Subcutaneous adipose tissue (tissue), 4 donors: ENCODE data around the gene HSD17B12. TPM values are rescaled to one million over a fixed set of nuclear protein-coding genes. Genes with fewer than 3 reads are reported as not detected.

Experiments used
- CTCF ChIP-seq: fragments of 450-650 bp; IDR thresholded peaks from one replicate; pipeline ENCODE4 v1.5.1; 2016; ENCODE audit warnings: low read depth, mild to moderate bottlenecking, control low read depth, antibody characterized with exemption, moderate library complexity
- total RNA-seq, 4 donors: library from RNA; depleted of rRNA; stranded (reverse); fragments of >200 nt; gene quantifications; one replicate each; pipeline ENCODE4 v1.1.0, GENCODE V29; 2016

HSD17B12 gene
- total RNA-seq, 4 donors from 2014 or later, result 41.2 to 65.6 (median 57.6) TPM

- no peak for TF ChIP-seq CTCF
Observed at GRCh38 chr11:43787824-43788223, 107.3 kb downstream of the HSD17B12 start.

DNA sequence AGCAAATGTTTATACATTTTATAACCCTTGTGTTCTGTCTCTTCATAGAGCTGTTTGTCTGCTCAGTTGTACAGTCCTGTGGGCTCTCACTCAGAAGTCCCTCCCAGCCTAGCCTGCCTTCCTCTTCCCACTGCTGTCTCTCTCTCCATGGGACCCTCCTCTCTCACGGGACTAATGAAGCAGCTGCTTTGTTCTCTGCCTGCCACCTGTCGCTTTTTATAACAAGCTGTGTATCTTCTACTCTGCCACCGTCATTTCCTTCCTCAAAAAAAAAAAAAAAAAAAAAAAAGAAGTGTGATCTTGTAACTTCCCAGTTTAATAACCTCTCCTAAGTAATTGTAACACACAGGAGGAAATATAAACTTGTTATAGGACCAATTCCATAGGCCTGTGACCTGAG, 107.9 kb downstream of the HSD17B12 start:
- no peak for TF ChIP-seq CTCF

DNA sequence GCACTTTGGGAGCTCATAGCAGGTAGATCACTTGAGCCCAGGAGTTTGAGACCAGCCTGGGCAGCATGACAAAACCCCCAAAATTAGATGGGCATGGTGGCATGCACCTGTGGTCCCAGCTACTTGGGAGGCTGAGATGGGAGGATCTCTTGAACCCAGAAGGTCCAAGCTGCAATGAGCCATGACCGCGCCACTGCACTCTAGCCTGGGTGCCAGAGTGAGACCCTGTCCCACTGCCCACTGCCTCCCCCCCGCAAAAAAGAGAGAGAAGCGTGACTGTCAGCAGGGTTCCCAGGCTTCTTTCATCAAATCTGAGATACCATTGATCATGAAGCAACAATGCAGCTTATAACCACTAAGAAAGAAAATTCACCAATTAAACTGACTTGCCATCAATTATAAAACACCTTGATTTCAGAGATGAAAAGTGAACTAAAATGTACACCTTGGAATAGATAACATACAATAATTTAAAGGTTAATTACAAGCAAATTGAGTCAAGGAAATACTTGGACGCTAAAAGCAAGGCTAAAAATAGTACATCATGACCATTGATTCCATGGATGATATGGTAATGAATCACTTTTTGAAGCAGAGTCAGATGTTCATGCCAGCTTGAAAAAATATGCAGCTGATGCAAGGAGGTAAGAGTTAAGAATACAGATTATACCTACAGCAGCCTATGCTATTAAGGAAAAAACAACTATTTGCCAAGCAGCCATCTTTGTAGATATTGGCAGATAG, 109.3 kb downstream of the HSD17B12 start:
- TF ChIP-seq CTCF, result no peak

DNA sequence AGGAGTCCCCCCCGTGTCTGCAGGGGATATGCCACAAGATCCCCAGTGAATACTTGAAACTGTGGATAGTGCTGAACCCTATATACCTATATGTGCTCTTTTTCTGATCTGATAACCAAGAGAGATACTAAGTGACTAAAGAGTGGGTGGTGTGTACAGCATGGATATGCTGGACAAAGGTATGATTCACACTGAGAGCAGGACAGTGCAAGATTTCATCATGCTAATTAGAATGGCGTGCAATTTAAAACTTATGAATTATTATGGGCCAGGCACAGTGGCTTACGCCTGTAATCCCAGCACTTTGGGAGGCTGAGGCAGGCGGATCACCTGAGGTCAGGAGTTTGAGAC, 109.9 kb downstream of the HSD17B12 start:
- no peak for TF ChIP-seq CTCF

DNA sequence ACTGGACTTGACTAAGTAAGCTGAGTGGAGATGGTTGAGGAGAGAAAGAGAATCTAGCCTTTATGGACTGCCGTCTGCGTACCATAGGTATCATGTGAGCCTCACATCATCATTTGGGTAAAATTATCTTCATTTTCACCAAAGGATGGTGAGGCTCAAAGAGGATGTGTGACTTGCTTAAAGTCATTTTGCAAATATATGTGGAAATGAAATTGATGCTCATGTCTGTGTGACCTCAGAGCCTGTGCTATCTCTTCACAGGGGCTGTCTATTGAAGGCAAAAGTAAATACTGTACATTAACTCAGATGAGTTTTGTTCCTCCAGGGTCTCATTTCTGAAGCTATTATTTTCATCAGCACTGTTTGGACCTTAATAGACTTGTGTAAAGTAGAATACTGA, 116.8 kb downstream of the HSD17B12 start:
- no peak for TF ChIP-seq CTCF

DNA sequence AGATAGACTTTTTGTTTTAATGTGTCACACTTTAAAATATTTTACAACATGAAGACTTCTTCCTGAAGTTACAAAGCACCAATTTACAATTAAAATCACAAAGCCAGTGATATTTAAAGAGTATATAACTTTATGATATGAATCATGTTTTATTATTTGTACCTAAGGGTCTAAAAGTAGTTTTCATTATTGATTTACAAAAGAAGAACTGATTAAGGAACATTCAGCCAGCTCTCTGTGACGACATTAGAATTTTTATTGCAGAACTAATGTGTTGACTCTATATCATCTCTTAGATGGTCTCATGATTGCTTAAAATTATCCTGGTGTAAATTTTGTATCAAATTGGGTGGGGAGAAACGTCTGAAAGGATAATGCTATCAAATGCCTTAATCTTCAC, 117.3 kb downstream of the HSD17B12 start:
- no peak for TF ChIP-seq CTCF

DNA sequence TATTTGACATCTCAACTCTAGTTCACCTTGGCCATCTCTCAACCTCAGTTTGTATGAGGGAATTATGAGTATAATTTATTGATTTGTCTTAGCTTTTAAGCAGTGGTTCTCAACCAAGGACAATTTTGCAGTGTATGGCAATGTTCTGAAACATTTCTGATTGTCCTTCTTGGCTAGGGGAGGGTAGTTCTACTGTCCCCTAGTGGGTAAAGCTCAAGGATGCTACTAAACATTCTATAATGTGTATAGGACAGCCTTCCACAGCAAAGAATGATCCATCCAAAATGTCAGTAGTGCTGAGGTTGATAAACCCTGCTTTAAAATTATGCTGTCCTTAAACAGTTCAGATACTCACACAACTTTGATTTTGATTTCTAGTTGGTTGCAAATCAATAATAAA, 122.0 kb downstream of the HSD17B12 start:
- TF ChIP-seq CTCF, result no peak
